ENCODE data around the gene AGAP1.

AGAP1 gene

DNA sequence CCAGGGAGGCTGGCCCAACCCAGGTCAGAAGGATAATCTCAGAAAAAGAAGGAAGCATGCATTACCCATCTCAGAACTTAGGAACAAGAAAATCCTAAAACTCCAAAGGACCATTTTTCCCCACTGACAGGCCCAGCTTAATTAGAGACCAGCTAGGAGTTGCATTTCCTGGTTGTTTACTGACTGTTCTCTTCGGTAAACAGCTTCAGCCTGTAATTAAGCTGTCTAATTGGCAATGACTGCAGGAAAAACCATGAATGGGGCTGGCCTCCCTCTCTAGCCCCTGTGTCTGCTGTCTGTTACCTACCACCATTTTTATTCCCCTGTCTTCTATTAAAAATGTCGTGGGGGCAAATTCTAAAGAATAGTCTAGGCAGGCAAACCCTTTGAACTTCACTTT lies 146.5 kb downstream of the AGAP1 start:
- Histone ChIP-seq H3K27ac (peak overlapping the region; percentile 68 to 89), H3K4me3 (no peak overlapping the region)
- DNase-seq (ENCODE audit: low spot score), result no peak
- TF ChIP-seq CTCF (IDR thresholded peaks at IDR 0.05), result no peak

- TF ChIP-seq CTCF (IDR thresholded peaks at IDR 0.05), result no peak
- no peak for DNase-seq (ENCODE audit: low spot score)
- H3K4me3 ChIP-seq, result no peak overlapping the region
- H3K27ac ChIP-seq, result peak overlapping the region; percentile 68 to 89
Measured at GRCh38 chr2:235640926-235641723, 147.3 kb downstream of the AGAP1 start.

DNA sequence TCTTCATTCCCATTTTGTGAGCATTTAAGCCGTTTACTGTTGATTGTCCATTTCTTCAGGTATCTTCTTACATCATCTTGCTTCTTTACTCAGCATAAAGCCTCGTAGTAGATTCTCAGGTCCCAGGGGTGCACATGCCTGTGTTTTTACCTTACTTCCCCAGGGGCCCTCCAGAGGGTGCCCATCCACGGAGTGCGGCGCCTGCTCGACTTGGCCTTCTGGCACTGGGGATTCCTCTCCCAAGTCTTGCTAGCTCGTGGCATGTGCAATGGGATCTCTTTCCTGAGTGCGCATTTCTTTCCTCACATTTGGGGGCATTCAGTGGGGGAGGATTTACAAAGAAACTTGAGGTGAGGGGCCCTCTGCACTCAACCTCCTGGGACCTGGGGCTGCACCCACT lies 148.1 kb downstream of the AGAP1 start:
- Histone ChIP-seq H3K27ac (peak overlapping the region in 1 of 2 donors; percentile 52), H3K4me3 (no peak overlapping the region)
- no peak for TF ChIP-seq CTCF (IDR thresholded peaks at IDR 0.05)
- no peak for DNase-seq (ENCODE audit: low spot score)

DNA sequence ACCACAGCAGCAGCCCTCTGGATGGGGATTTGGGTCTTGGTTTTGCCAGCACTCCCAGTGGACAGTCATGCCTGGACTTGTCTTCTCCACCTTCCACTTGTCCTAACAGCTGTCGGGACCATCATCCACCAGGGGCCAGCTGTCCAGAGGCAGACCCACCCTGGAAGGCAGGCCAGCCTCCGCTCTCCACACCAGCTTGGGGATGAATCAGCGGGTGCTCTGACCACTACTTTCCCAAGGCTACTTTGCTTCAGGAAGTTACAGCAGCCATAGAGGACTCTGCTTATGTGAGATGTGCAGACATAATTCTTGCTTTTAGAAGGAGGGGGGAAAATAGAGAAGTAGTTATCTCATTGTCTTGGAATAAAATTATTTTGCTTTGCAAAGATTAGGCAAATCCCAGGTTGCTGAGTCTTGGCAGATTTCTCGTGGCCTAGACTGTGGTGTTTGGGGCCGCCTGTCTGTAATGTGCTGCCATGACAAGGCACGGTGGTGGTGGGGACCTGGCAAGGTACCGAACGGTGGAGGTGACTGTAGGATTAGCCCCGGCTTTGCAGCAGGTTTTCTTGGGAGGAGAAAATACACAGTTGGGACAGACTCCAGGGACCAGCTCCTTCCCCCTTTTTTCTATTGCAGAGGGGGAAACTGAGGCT lies 148.7 kb downstream of the AGAP1 start:
- TF ChIP-seq CTCF (IDR thresholded peaks at IDR 0.05), result no peak
- Histone ChIP-seq H3K4me3 (no peak overlapping the region), H3K27ac (peak overlapping the region in 1 of 2 donors; percentile 52)
- no peak for DNase-seq (ENCODE audit: low spot score)

DNA sequence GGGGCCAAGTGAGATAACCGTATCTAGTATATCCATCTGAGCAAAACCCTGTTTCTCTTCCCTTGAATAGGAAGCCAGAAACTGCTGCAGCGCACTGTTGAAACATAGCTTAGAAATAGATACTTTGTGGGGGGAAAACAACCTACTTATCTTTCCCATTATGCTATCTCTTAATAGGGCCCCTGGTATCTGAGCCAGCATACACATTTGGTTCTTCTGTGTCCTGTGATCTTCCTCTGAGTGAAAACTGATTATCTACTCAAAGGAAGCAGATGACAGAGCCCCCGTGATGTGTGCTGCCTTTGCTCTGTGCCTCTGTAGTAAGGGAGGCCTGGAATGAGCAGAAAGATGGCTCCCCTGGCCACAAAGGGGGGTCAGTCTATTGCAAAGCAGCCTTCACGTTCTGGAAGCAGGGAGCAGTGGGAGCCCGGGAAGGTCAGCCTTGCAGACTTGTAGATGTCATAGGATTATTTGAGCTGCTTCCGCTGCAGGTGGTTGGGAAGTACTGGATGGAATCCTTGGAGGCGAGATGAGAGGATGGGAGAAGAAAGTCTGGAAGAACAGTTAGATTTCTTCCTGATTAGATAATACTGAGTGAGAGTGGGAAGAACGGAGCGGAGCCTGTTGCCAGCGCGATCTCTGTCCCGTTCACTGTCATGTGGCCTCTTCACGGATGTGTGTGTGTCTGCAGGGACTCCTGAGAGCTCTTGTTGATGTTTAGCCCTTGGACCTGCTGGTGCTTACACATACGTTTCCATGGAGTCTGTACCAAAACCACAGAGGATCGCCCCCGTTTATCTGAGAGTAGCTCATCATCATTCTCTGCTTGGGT lies 150.1 kb downstream of the AGAP1 start:
- H3K4me3 ChIP-seq, result no peak overlapping the region
- no peak for TF ChIP-seq CTCF (IDR thresholded peaks at IDR 0.05)
- H3K27ac ChIP-seq, result no peak overlapping the region
- DNase-seq (ENCODE audit: low spot score), result no peak

- no peak for TF ChIP-seq CTCF (IDR thresholded peaks at IDR 0.05)
- Histone ChIP-seq H3K4me3 (no peak overlapping the region), H3K27ac (no peak overlapping the region)
- no peak for DNase-seq (ENCODE audit: low spot score)
Measured at GRCh38 chr2:235647264-235647663, 153.4 kb downstream of the AGAP1 start.
